ENCODE data around the gene PLA2G4B.
A peak's percentile ranks its signal among the peaks of the same experiment; 100 is the strongest.

PLA2G4B gene

GRCh38 chr15:41891226-41891625, 52.6 kb downstream of the PLA2G4B start:
- DNase-seq = no peak

GRCh38 chr15:41891946-41892345, 53.3 kb downstream of the PLA2G4B start:
- no peak for DNase-seq

- peak; percentile 16 for DNase-seq
Measured at GRCh38 chr15:41892621-41893421, 54.2 kb downstream of the PLA2G4B start.

- DNase-seq = no peak
Measured at GRCh38 chr15:41893422-41894250, 55.0 kb downstream of the PLA2G4B start, which contains the start of gene SPTBN5. TSS of gene SPTBN5 (minus strand) at chr15:41894053. CDS start at chr15:41893497, 556 bp downstream.

GRCh38 chr15:41894251-41894790, 55.7 kb downstream of the PLA2G4B start:
- DNase-seq = no peak

GRCh38 chr15:41894791-41895463, 56.3 kb downstream of the PLA2G4B start:
- DNase-seq = peak; percentile 88

GRCh38 chr15:41895491-41895890, 56.8 kb downstream of the PLA2G4B start:
- DNase-seq = no peak

GRCh38 chr15:41895957-41896356, 57.3 kb downstream of the PLA2G4B start:
- DNase-seq = no peak

- no peak for DNase-seq
Measured at GRCh38 chr15:41896566-41896965, 57.9 kb downstream of the PLA2G4B start.

GRCh38 chr15:41897363-41897799, 58.7 kb downstream of the PLA2G4B start:
- DNase-seq = no peak

All from activated effector memory CD4-positive, alpha-beta T cell treated with Interleukin-2 at 50 U/mL for 16 hours (primary cell).